GM19238 (cell line): ENCODE results near the gene LRP1B.

Source experiments
- DNase-seq: peaks from one replicate; pipeline ENCODE4 v3.0.0; 2011; ENCODE audit warnings: low spot score; ENCODE audit not compliant: insufficient read length

LRP1B gene

DNA sequence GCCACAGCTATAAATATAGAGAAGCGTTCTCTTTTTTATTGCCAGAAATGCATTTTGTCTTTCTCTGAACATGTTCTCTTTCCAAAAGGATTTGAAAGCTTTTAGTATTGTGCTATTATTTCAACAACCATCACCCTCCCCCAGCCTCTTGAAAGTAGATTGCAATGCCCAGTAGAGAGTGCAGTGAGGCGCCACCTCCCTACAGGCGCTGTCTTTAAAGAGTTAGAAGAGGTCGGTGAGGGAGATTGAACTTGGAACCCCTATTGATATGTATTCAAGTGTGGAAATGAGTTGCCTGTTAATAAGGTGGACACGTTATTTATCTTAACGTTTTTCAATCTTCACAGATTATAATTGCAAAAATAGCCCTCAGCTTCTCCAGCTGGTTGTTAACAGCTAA lies 360.3 kb downstream of the LRP1B start:
- no peak for DNase-seq

DNA sequence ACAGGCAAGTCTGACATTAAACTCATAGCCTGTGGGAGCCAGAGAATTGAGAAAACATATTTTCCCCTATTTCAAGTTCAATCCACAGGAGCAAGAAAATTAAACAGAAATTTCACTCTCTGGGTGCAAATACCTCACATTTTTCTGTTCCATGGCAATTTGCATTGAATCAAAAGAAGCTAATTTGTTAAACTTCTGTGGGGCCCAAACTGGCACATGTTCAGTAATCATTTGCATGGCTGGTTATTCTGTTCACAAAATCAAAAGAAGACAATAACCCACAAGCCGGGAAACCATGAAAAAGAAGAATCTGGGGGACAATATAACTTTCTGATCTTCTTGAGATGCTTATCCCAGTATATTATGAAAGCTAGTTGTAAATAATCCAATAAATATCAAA lies 363.1 kb downstream of the LRP1B start:
- no peak for DNase-seq

DNA sequence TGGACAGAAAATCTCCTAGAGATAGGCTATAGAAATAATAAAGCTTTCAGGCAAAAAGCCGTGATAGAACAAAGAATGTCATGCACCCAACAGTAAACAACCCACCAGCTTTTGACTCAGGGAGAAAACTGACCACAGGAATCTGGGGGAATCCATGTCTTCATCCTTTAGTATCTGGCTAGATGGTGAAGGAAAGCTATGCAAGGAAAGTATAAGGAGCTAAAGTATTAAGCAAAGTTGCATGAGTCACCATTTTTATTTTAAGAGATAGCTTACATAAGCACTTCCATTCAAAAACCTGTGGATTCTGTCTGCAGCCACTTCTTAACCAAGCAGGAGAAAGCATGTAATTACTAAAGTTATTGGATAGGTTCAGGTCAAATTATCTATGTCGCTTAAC lies 363.8 kb downstream of the LRP1B start:
- DNase-seq: no peak

GRCh38 chr2:141766225-141766624 lies 364.6 kb downstream of the LRP1B start:
- DNase-seq: no peak

DNA sequence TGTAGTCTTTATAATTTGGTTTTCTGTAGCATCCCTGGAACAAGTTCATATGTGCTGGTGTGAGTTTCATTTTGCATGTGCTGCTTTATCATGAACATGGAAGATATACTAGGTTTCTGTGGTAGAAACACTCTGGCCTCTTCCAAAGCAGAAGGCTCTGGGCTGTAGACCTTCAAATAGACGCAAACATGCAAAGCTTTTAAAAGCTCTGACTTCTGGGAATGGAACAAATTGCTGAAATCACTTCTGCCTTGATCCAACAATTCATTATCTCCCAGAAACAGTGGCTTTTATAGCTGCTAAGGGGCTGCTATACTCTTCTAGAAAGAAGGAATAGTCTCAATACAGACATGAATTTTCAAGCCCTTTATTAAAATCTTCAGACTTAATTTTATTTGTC lies 382.2 kb downstream of the LRP1B start:
- no peak for DNase-seq

DNA sequence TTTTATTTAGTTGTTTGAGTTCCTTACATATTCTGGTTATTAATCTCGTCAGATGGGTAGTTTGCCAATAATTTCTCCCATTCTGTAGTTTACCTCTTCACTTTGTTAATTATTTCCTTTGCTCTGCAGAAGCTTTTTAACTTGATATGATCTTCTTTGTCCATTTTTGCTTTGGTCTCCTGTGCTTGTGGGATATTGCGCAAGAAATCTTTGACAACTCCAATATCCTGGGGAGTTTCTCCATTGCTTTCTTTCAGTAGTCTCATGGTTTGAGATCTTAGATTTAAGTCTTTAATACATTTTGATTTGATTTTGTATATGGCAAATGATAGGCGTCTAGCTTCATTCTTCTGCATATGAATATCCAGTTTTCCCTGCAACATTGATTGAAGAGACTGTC lies 389.2 kb downstream of the LRP1B start:
- DNase-seq: no peak

DNA sequence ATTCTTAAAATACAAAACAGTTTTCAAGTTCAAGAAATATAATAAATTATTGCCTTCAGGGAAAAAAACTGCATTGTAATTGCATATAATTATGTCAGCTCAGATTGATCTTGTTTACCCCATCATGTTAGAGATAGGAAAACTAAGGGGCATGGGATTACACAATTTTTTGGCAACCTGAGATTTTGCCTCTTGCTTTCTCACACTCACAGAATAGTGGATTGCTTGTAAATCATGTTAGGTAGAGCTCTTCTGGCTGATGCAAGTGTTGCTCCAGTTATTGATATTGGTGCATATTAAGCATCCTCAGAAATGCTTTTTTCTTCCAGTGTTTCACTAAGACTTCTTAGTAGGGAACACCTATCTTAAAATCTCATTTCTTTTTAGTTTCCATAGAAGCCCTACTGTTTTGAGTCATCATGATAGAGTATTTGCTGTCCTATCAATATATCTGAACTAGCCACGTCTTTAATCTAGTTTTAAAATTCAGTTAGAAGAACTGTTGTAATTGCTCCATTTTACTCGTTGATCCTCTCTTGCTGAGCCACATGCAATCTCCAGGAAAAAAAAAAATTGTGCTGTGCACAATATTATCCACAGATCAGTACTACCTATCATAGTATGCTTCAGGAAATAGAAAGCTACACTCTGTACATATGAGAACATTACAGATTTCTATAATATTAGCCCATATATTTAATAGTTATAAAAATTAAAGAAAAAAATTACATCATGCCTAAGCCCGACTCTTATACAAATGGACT lies 393.1 kb downstream of the LRP1B start:
- DNase-seq: no peak

- no peak for DNase-seq
Observed at GRCh38 chr2:141736466-141736865, 394.4 kb downstream of the LRP1B start.

DNA sequence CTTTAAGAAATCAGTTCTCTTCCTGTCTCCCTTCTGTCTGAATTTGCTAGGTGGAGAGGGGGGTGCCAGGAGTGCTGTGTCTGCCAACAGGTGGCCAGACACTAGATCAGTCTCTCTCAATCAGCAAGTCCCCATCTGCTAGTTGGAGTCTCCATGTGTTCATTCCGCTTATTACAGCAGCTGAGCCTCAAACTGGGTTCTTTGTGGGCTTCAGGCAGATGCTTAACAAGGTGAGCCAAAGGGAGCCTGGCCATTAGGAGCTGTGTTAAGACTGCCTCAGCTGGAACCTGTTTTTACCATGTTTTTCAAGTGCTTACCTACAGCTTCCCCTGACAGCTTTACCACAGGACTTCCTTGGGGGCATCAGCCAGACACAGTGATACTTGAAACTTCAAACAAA lies 401.9 kb downstream of the LRP1B start:
- DNase-seq: no peak

- DNase-seq: no peak
Observed at GRCh38 chr2:141728142-141728541, 402.7 kb downstream of the LRP1B start.

DNA sequence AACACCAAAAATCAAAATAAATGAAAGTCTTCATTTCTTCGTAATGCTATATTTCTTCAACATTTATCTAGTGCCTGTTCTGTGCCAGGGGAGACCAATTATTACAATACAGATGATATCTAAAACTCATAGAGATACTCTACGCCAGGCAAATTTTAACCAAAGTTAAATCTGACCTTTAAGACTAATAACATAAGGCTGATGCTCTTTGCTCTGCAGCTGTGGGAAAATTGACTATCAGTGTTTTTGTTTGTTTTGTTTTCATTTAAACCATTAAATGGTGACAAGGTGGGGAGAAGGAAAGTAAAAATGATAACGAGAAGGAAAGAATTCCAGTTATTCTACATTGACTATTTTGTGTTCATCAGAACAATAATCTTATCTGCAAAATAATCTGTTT lies 406.4 kb downstream of the LRP1B start:
- DNase-seq: no peak

GRCh38 chr2:141723814-141724213 lies 407.0 kb downstream of the LRP1B start:
- no peak for DNase-seq

GRCh38 chr2:141720476-141720875 lies 410.3 kb downstream of the LRP1B start:
- DNase-seq: no peak

- no peak for DNase-seq
Observed at GRCh38 chr2:141714496-141714895, 416.3 kb downstream of the LRP1B start.

DNA sequence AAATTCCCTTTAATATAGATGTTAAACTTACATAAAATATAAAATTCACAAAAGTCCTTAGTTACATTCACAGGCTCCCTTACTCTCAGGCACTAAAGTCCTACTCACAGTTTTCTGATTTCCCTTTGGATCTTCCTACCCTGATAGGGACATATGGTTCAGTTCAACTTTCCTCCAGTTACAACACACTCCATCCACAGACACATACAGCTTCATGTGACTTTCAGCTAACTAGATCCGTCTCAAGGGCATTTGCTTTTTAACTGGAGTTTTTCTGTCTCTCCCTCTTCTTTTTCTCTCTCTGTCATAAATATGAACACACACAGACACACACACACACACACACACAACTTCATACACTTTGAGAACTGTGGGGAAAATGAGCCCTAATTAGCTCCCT lies 419.2 kb downstream of the LRP1B start:
- no peak for DNase-seq

DNA sequence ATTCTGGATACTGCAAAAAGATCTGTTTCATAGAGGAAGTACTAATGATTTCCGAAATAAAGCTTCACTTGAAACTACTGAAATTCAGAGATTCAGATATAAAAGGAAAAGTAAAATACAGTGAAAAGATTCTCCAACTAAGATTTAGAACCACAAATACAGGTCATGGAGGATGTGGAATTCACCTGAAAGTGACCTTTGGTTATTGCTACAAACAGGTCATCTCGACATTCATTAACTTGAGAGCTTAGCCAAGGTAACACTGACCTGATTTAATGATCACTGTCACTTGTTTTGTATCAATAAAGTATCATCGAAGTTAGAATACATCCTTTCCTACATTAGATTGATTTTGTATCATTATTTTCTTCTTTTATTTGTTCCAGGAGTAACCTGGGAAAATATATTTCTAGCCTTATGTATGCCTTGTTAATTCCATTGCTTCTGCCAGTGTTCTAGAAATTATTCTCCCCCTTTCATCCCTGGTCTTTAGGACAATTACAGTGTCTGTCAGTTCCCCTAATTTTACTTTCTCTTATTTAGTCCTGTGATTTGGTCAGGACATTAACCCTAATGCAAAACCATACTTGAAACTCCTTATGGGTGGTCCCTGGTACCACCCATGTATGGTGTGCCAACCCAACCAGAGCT lies 420.1 kb downstream of the LRP1B start:
- DNase-seq: no peak

GRCh38 chr2:141709756-141710155 lies 421.1 kb downstream of the LRP1B start:
- DNase-seq: no peak

DNA sequence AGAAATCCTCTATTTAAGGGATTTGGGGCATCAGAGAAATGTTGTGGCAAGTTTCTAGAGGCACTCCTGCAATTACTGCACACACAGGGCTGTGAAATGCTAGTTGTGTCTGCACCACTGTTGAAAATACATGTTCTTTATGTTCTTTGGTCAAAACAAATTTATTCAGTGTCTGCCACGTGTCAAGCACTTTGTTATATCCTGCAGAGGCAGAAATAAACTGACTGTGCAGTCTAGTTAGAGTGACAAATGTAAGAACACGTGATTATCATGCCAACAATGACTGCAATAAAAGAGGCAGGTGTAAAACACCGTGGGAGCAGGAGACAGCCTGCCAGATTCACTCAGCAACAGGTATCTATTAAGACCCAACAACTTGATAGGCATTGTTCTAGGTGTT lies 423.3 kb downstream of the LRP1B start:
- DNase-seq: no peak

DNA sequence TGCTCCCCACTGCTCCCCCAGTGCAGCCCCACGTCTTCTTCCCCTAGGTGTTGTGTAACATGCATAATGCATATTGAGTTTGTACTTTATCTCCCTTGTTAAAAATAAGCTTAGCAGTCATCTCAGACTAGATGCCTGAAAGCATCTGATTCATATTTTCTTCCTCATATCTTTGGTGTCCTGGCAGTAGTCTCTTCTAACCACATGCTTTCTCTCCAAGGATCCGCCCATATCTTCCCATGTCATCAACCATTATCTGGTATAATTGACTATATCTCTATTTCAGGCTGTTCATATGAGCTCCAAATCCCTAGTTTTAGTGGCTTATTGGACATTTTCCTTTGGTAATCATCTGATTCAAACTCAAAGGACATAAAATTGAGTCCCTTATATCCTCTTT lies 426.3 kb downstream of the LRP1B start:
- DNase-seq: no peak

DNA sequence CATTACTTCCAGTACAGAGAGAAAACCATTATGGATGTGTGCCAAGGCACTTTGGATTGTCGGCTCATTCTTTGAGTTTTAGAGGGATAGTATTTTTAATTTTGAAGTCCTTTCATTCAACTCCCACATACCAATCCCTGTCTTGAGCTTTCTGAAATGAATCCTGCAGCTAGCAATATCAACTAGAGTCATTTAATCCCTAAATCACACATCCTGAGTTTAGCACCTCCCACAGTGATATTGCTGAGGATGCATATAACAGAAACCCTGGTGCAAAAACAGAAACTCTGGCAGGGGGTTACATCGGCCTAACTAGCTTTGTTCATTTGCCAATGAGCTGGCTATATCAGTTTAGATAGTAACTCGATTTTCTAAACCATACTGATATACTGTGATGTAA lies 427.3 kb downstream of the LRP1B start:
- no peak for DNase-seq

GRCh38 chr2:141701618-141702017 lies 429.2 kb downstream of the LRP1B start:
- no peak for DNase-seq

DNA sequence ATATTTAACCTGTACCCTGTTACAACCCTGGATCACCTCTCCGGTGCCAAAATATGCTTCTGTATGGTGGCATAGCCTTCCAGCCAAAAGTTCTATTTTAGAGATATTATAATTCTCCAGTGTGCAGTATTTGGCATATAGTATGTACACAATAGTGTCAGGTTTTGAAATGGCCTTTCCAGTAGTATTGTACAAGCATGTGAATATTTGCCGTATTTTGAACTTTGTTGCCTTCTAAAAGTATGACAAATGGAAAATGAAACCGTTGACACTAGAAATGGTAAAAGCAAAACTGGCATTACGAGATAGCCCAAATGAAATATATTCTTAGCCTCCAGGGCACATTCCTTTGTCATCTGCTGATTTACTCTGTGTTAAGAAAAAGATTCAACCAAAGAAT lies 431.2 kb downstream of the LRP1B start:
- no peak for DNase-seq

GRCh38 chr2:141698500-141698899 lies 432.3 kb downstream of the LRP1B start:
- DNase-seq: no peak
